GM12891 (cell line): Measurements from ENCODE around the gene DAZAP1.

ENCODE experiments used
- DNase-seq: peaks from one replicate; pipeline ENCODE4 v3.0.0; 2011; ENCODE audit warnings: low spot score; ENCODE audit not compliant: insufficient read length
- FAIRE-seq: peaks from 2 replicates; lab custom pipeline; 2011; peaks lifted over from hg19 to GRCh38; lab: Jason Lieb, UNC
- PAX5 ChIP-seq: IDR thresholded peaks from 2 replicates; pipeline ENCODE4 v1.6.1; 2011; ENCODE audit warnings: low read length, moderate library complexity, mild to moderate bottlenecking; ENCODE audit not compliant: insufficient read depth, severe bottlenecking
- POLR2A ChIP-seq: IDR thresholded peaks from 2 replicates; pipeline ENCODE4 v1.6.1; 2011; ENCODE audit warnings: low read depth, low read length, control low read depth
- POLR2AphosphoS5 ChIP-seq: IDR thresholded peaks from 2 replicates; pipeline ENCODE4 v1.6.1; 2011; ENCODE audit warnings: low read depth, low read length, control low read depth
- POU2F2 ChIP-seq: IDR thresholded peaks from 2 replicates; pipeline ENCODE4 v1.6.1; 2011; ENCODE audit warnings: low read depth, mild to moderate bottlenecking, control low read depth, low read length, moderate library complexity
- SPI1 ChIP-seq: IDR thresholded peaks from 2 replicates; pipeline ENCODE4 v1.6.1; 2011; ENCODE audit warnings: low read depth, low read length, control low read depth
- TAF1 ChIP-seq: IDR thresholded peaks from 2 replicates; pipeline ENCODE4 v1.6.1; 2011; ENCODE audit warnings: low read depth, low read length, control low read depth

The DAZAP1 gene

DNA sequence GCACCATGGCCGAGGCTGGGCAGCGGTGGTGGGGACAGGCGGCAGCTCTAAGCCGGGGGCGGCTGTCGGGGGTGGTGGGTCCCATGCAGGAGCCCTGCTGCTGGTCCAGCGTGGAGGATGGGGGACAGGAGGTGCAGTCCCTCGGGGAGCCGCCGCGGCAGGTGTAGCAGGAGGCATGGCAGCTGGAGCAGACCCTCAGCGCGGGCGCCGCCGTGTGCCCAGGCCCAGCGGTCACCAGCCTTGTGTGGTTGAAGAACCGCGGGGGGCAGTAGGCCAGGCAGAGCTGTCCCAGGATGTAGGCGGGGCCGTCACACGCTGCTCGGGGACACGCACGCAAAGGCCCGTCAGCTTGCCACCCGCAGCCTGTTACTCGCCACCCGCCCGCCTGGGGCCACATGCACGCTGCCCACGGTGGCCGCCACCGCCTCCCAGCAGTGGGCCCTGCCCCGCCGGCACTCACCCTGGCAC lies 74.5 kb downstream of the DAZAP1 start:
- DNase-seq (no peak), FAIRE-seq (no peak)
- TF ChIP-seq POU2F2 (no peak), POLR2A (no peak)

DNA sequence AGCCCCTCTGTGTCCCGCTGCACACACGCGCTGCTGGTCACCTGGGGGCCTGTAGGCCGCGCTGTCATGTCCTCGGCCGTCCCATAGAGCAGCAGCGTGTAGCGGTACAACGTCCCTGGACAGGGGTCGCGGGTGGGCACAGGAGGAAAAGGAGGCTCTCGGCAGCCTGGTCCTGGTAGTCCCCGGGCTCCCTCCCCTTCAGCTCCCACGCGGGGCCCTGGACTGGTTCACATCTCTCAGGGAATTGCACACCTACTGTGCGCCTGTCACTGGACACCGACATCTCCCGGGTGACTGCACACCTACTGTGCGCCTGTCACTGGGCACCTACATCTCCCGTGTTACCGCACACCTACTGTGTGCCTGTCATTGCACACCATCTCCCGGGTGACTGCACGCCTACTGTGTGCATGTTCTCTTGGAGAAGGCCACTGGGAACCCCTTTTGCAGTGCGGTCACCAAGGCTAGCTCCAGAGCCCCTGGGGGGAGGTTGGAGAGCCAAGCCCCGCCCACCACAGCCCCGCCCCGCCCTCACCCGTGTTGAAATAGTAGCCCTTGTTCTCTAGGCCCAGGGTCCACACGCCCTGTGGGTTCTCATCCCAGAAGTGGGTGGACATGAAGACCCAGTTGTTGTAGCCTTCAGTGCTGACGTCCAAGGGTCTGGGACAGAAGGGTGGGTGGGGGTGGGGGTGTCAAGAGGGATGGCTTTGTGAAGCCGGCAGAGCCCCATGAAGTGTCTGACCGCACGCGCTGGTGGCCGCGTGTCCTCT lies 75.2 kb downstream of the DAZAP1 start:
- TF ChIP-seq POU2F2 (no peak), TAF1 (no peak), POLR2AphosphoS5 (no peak), SPI1 (no peak), POLR2A (no peak), PAX5 (no peak)
- no peak for DNase-seq
- no peak for FAIRE-seq

- DNase-seq (no peak), FAIRE-seq (no peak)
- TF ChIP-seq PAX5 (no peak), POLR2A (no peak), POLR2AphosphoS5 (no peak), SPI1 (no peak), TAF1 (no peak), POU2F2 (no peak)
Observed at GRCh38 chr19:1483131-1483978, 76.0 kb downstream of the DAZAP1 start.

DNA sequence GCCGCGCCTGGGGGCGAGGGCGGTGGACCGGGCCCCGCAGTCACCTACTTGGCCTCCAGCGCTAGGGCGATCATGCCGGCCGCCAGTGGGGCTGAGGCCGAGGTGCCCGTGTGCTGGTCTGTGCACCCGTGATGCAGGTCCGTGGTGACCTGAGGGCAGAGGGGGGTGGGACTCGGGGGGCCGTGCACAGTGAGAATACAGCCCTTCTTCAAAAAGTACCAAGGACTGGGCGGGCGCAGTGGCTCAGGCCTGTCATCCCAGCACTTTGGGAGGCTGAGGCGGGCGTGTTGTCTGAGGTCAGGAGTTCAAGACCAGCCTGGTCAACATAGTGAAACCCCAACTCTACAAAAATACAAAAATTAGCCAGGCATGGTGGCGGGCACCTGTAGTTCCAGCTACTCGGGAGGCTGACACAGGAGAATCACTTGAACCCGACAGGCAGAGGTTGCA lies 76.6 kb downstream of the DAZAP1 start:
- DNase-seq (no peak), FAIRE-seq (no peak)
- TF ChIP-seq POLR2AphosphoS5, result no peak
- TF ChIP-seq PAX5, result no peak
- no peak for TF ChIP-seq TAF1
- TF ChIP-seq POLR2A, result no peak
- TF ChIP-seq SPI1, result no peak
- TF ChIP-seq POU2F2, result no peak
